Hepatic stellate cell (primary cell): ENCODE results near the gene TRIM7.
"Not testable (repeated sequence)": the region's sequence is repeated elsewhere in the genome, so short reads cannot be mapped to it uniquely, and the experiment has no call there.

ENCODE experiments used
- DNase-seq: peaks from one replicate; pipeline ENCODE4 v3.0.0; 2011; ENCODE audit warnings: low spot score

The TRIM7 gene

DNA sequence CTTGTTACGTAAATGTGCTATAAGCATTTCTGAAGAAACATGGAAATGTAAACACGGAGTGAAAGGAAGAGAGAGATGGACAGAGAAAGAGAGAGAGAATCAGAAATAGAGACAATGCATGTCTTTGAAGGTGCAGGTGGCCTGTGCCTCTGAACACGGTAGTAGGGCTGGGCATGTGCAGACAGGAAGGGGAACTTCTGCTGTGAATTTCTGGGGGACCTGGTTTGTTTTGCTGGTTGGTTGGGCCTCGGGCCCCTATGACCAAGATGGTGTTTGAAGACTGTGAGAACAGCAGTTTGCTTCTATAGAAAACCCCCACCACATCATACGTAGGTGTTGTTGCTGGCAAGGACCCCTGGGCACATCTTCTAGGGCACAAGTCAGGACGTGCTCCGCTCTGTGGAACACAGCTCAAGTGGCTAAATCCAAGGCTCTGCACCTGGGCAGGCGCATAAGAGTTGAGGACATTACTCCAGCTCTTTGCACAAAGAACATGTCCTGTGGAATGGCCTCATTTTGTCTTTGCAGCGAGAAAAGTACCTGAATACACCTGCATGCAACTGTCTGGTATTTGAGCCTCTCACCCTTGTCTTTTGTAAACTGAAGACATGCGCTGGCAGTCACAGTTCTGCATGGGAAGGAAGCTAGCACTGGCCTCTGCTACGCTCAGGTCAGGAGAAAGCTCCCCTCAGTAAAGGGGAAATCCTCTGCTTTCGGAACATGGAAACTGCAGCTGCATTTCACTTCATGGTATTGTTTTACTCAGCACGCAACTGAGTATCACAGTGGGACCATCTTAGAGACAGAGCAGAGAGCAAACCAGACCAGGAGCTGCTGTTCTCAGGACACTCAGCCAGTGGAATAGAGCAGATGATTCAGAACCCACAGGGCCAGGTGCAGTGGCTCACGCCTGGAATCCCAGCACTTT is 54.9 kb downstream of the TRIM7 start:
- no peak for DNase-seq

- no peak for DNase-seq
Measured at GRCh38 chr5:181149355-181149754, 55.6 kb downstream of the TRIM7 start.

- DNase-seq, result not testable (repeated sequence)
Measured at GRCh38 chr5:181146927-181147636, 57.9 kb downstream of the TRIM7 start, which contains the start of gene OR2V2. Gene OR2V2, plus strand, starts transcription at chr5:181147586. Its CDS starts 7,357 bp downstream, at chr5:181154943.

GRCh38 chr5:181145133-181145532 is 59.9 kb downstream of the TRIM7 start:
- DNase-seq, result no peak
